EH (cell line): ENCODE data around the gene UBE3B.

Experiments used
- DNase-seq: peaks from one replicate; pipeline ENCODE4 v3.0.0-alpha.2; 2015; ENCODE audit warnings: low read depth

UBE3B gene

GRCh38 chr12:109494348-109494881, 17.0 kb downstream of the UBE3B start:
- no peak for DNase-seq

- DNase-seq = no peak
Observed at GRCh38 chr12:109495012-109495411, 17.6 kb downstream of the UBE3B start.

GRCh38 chr12:109496306-109496705, 18.9 kb downstream of the UBE3B start:
- no peak for DNase-seq

- no peak for DNase-seq
Observed at GRCh38 chr12:109497675-109498074, 20.2 kb downstream of the UBE3B start.

GRCh38 chr12:109500406-109501185, 23.2 kb downstream of the UBE3B start:
- DNase-seq = no peak

- no peak for DNase-seq
Observed at GRCh38 chr12:109501299-109501698, 23.9 kb downstream of the UBE3B start.

GRCh38 chr12:109502332-109502731, 24.9 kb downstream of the UBE3B start:
- no peak for DNase-seq

GRCh38 chr12:109503611-109504010, 26.2 kb downstream of the UBE3B start:
- no peak for DNase-seq

GRCh38 chr12:109504068-109504467, 26.6 kb downstream of the UBE3B start:
- no peak for DNase-seq

GRCh38 chr12:109510196-109510595, 32.8 kb downstream of the UBE3B start:
- DNase-seq = no peak

- DNase-seq = no peak
Observed at GRCh38 chr12:109512608-109513007, 35.2 kb downstream of the UBE3B start.

GRCh38 chr12:109513051-109513450, 35.6 kb downstream of the UBE3B start:
- no peak for DNase-seq

- no peak for DNase-seq
Observed at GRCh38 chr12:109513977-109514376, 36.5 kb downstream of the UBE3B start.

GRCh38 chr12:109517619-109518018, 40.2 kb downstream of the UBE3B start:
- DNase-seq = no peak

GRCh38 chr12:109518820-109519665, 41.6 kb downstream of the UBE3B start:
- DNase-seq = peak; percentile 84

- DNase-seq = no peak
Observed at GRCh38 chr12:109519787-109520186, 42.4 kb downstream of the UBE3B start.

- DNase-seq = no peak
Observed at GRCh38 chr12:109521831-109522230, 44.4 kb downstream of the UBE3B start.

GRCh38 chr12:109523071-109523470, 45.6 kb downstream of the UBE3B start:
- no peak for DNase-seq

- DNase-seq = no peak
Observed at GRCh38 chr12:109523504-109523903, 46.1 kb downstream of the UBE3B start.

GRCh38 chr12:109524466-109525278, 47.2 kb downstream of the UBE3B start:
- no peak for DNase-seq

- no peak for DNase-seq
Observed at GRCh38 chr12:109525279-109525585, 47.8 kb downstream of the UBE3B start.

- no peak for DNase-seq
Observed at GRCh38 chr12:109527489-109528123, 50.2 kb downstream of the UBE3B start.
